HEK293T (cell line): Measurements from ENCODE around the gene DPH2.

Experiments used
- CTCF ChIA-PET: fragments of 350-600 bp; formaldehyde crosslinking; extraction: SDS; loops from one replicate; lab custom pipeline; 2021; ENCODE audit warnings: antibody characterized with exemption, inconsistent platforms; lab: Yijun Ruan, JAX
- POLR2A ChIA-PET: fragments of 350-600 bp; formaldehyde crosslinking; extraction: SDS; loops from one replicate; lab custom pipeline; 2020; ENCODE audit warnings: antibody characterized with exemption, inconsistent platforms; lab: Yijun Ruan, JAX
- DNase-seq: peaks from one replicate; pipeline ENCODE4 v3.0.0; 2012; ENCODE audit warnings: mixed read lengths; ENCODE audit errors: extremely low spot score
- ARNT ChIP-seq: fragments of 450-650 bp; IDR thresholded peaks from 2 replicates; pipeline ENCODE4 v1.6.1; 2017; ENCODE audit warnings: mild to moderate bottlenecking
- BHLHE40 ChIP-seq: fragments of 450-650 bp; IDR thresholded peaks from 2 replicates; pipeline ENCODE4 v1.6.1; 2016; ENCODE audit warnings: mild to moderate bottlenecking, moderate library complexity, borderline replicate concordance
- CTBP1 ChIP-seq: fragments of 450-650 bp; IDR thresholded peaks from 2 replicates; pipeline ENCODE4 v1.6.1; 2016; ENCODE audit warnings: borderline replicate concordance
- ELF4 ChIP-seq: fragments of 450-650 bp; IDR thresholded peaks from 2 replicates; pipeline ENCODE4 v1.6.1; 2017; ENCODE audit warnings: antibody characterized with exemption
- FOXA1 ChIP-seq: fragments of 450-650 bp; IDR thresholded peaks from 2 replicates; pipeline ENCODE4 v1.6.1; 2016; ENCODE audit warnings: mild to moderate bottlenecking
- FOXK2 ChIP-seq: fragments of 450-650 bp; IDR thresholded peaks from 2 replicates; pipeline ENCODE4 v1.6.1; 2016; ENCODE audit warnings: mild to moderate bottlenecking
- FOXM1 ChIP-seq: fragments of 450-650 bp; IDR thresholded peaks from 2 replicates; pipeline ENCODE4 v1.6.1; 2017; ENCODE audit warnings: mild to moderate bottlenecking, borderline replicate concordance
- HDGF ChIP-seq: fragments of 450-650 bp; IDR thresholded peaks from 2 replicates; pipeline ENCODE4 v1.6.1; 2017; ENCODE audit warnings: antibody characterized with exemption, borderline replicate concordance
- L3MBTL2 ChIP-seq: fragments of 450-650 bp; conservative IDR thresholded peaks from 2 replicates; pipeline ENCODE4 v1.6.1; 2016; ENCODE audit warnings: mild to moderate bottlenecking
- LEF1 ChIP-seq: fragments of 450-650 bp; IDR thresholded peaks from 2 replicates; pipeline ENCODE4 v1.6.1; 2017; ENCODE audit warnings: mild to moderate bottlenecking, borderline replicate concordance
- NFRKB ChIP-seq: fragments of 450-650 bp; IDR thresholded peaks from 2 replicates; pipeline ENCODE4 v1.6.1; 2016; ENCODE audit warnings: mild to moderate bottlenecking, moderate library complexity
- PKNOX1 ChIP-seq: fragments of 450-650 bp; IDR thresholded peaks from 2 replicates; pipeline ENCODE4 v1.6.1; 2016
- SP1 ChIP-seq: fragments of 450-650 bp; IDR thresholded peaks from 2 replicates; pipeline ENCODE4 v1.6.1; 2017
- SUZ12 ChIP-seq: fragments of 450-650 bp; IDR thresholded peaks from 2 replicates; pipeline ENCODE4 v1.6.1; 2016; ENCODE audit warnings: mild to moderate bottlenecking
- TARDBP ChIP-seq: fragments of 450-650 bp; IDR thresholded peaks from 2 replicates; pipeline ENCODE4 v1.6.1; 2016
- ZNF384 ChIP-seq: fragments of 450-650 bp; IDR thresholded peaks from 2 replicates; pipeline ENCODE4 v1.6.1; 2016

DPH2 gene

GRCh38 chr1:43944860-43945259 lies 24.9 kb upstream of the DPH2 start:
- POLR2A ChIA-PET: no interaction called here
- no peak for DNase-seq
- TF ChIP-seq HDGF (no peak), ZNF384 (no peak), NFRKB (no peak), L3MBTL2 (no peak), LEF1 (no peak), PKNOX1 (no peak), CTBP1 (no peak), FOXK2 (no peak), TARDBP (no peak), SUZ12 (no peak)
- CTCF ChIA-PET: interaction anchor here (1.7 to 5.1 kb wide), 2 partner anchors 10 to 15 kb away, joined by 7 to 33 read pairs; no protein-coding TSS in a partner anchor

DNA sequence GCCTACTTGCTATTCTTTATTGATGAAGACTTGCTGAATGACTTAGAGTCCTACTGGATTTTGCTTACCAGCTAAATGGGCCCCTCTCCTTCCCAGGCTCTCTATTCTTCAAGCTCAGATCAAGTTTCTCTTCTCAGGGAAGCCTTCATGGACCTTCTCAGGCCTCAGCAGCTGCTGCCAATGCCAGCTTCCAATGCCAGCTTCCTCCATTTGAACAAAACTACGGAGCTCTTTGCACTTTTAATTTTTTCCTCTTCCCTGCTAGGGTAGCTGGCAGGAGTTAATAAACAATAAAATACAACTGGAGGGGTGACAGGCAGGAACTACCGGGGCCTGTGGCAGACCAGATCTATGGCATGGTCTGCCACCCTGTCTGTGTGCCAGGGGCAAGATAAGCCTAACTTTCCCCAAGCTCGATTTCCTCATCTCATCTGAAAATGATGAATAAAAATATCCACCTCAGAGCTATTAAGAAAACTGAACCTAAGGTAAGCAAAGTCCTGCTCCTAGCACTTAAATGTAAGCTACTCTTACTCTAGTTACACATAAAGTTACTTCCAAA lies 24.1 kb upstream of the DPH2 start:
- ChIA-PET CTCF (interaction anchor here (0.6 to 5.1 kb wide), 9 partner anchors 9 to 301 kb away, joined by 3 to 33 read pairs (median 5); no protein-coding TSS in a partner anchor), POLR2A (interaction anchor here (0.9 to 4.6 kb wide), 3 partner anchors 11 to 29 kb away, joined by 5 to 25 read pairs (median 7); partner anchors contain the start of gene ATP6V0B)
- TF ChIP-seq CTBP1 (no peak), SUZ12 (no peak), HDGF (no peak), FOXA1 (no peak)
- no peak for DNase-seq

GRCh38 chr1:43946236-43947060 lies 23.4 kb upstream of the DPH2 start, which contains the start of gene IPO13:
IPO13 (plus strand) TSS chr1:43946950; CDS start chr1:43947601, 651 bp downstream.
- ChIA-PET POLR2A (interaction anchor here (0.7 to 4.6 kb wide), 9 partner anchors 11 to 492 kb away, joined by 3 to 25 read pairs (median 5); partner anchors contain the start of genes ATP6V0B and B4GALT2), CTCF (interaction anchor here (0.7 to 5.1 kb wide), 9 partner anchors 8 to 302 kb away, joined by 3 to 33 read pairs (median 5); no protein-coding TSS in a partner anchor)
- TF ChIP-seq ARNT (no peak), HDGF (no peak), PKNOX1 (peak; percentile 86), SUZ12 (no peak), CTBP1 (no peak), BHLHE40 (no peak), TARDBP (no peak), FOXK2 (no peak), FOXA1 (no peak), SP1 (no peak), L3MBTL2 (peak; percentile 72), LEF1 (no peak), ZNF384 (no peak), NFRKB (no peak), ELF4 (peak; percentile 55; the same call in 1 of the 2 replicates), FOXM1 (no peak)
- peak; percentile 97 for DNase-seq

DNA sequence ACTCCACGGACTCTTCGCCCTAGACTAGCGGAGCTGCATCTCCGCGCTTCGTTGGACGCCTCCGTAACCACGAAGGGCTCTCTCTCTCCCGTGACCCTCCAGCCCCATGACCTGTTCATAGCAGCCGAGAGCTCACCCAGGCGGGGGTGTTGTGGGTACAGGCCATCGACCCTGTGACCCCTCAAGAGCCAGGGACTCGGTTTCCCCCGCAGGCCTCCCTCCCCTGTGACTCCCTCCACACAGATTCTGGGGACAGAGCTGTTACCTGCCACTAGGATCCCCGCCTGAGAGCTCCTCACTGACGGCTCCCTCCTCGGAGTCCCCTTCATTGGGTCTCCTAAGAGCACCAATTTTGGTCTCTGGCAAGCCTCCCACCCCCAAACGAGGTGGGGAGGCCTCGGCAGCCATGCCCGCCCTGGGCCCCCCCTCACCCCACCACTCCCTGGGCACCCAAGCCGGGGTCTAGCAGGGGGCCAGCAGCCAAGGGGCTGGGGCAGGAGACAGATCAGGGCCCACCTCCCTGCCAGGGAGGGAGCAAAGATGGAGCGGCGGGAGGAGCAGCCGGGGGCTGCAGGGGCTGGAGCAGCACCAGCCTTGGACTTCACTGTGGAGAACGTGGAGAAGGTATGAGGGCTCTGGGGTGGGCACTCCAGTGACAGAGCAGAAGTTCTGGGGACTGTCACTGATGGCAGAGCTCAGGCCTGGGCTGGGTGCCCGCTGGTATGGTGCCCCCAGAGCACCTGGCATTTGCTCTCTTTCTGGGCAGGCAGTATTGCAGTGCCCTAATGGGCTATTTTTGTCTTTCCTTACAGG lies 22.5 kb upstream of the DPH2 start:
- no peak for TF ChIP-seq L3MBTL2
- no peak for TF ChIP-seq SP1
- TF ChIP-seq HDGF: no peak
- TF ChIP-seq PKNOX1: no peak
- no peak for TF ChIP-seq BHLHE40
- no peak for TF ChIP-seq NFRKB
- no peak for TF ChIP-seq ARNT
- TF ChIP-seq ELF4: no peak
- no peak for TF ChIP-seq FOXM1
- no peak for TF ChIP-seq CTBP1
- no peak for TF ChIP-seq SUZ12
- no peak for TF ChIP-seq FOXA1
- ChIA-PET POLR2A (interaction anchor here (0.7 to 4.6 kb wide), 11 partner anchors 9 to 492 kb away, joined by 3 to 25 read pairs (median 4); partner anchors contain the start of genes ATP6V0B, B4GALT2 and ST3GAL3), CTCF (interaction anchor here (1.6 to 5.1 kb wide), 2 partner anchors 12 to 184 kb away, joined by 4 to 33 read pairs; no protein-coding TSS in a partner anchor)
- DNase-seq: no peak

GRCh38 chr1:43947874-43948437 lies 21.9 kb upstream of the DPH2 start:
- no peak for DNase-seq
- CTCF ChIA-PET: interaction anchor here (1.6 to 2.6 kb wide), 2 partner anchors 13 to 184 kb away, joined by 4 to 9 read pairs; no protein-coding TSS in a partner anchor
- no peak for TF ChIP-seq ARNT
- TF ChIP-seq NFRKB: no peak
- no peak for TF ChIP-seq CTBP1
- TF ChIP-seq PKNOX1: no peak
- TF ChIP-seq FOXK2: no peak
- no peak for TF ChIP-seq HDGF
- TF ChIP-seq ZNF384: no peak
- TF ChIP-seq LEF1: no peak
- no peak for TF ChIP-seq SP1
- no peak for TF ChIP-seq TARDBP
- TF ChIP-seq SUZ12: no peak
- no peak for TF ChIP-seq FOXA1
- no peak for TF ChIP-seq FOXM1
- TF ChIP-seq L3MBTL2: no peak
- TF ChIP-seq ELF4: no peak
- POLR2A ChIA-PET: interaction anchor here (0.8 to 4.6 kb wide), 6 partner anchors 11 to 241 kb away, joined by 3 to 25 read pairs (median 4); partner anchors contain the start of genes ATP6V0B, B4GALT2 and ST3GAL3
